ENCODE measurements around the gene GTPBP8. TPM values are rescaled to one million over a fixed set of nuclear protein-coding genes. Genes with fewer than 3 reads are reported as not detected.

The GTPBP8 gene
- total and polyA plus RNA-seq, 2 donors (not counting 3 experiments of a cell fraction or from before 2014, with no cell fraction given) = 13.7 to 20.2 TPM

DNA sequence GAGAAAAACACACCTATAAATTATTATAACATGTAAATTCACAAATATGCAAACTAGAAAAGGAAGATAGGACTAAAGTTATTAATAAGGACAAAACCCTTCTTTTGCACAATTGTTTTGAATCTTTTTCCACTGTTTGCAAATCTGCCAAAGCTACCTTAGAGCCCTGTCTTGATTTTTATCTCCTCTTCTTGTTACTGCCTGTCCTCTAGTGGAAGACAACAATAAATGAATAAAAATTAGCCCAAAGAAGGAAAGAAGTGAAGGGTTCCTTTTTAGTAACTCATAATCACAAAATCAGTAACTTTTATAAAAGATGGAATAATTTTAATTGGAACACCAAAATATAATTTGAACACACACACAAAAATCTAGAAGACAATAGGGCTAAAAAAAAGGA is 18.6 kb upstream of the GTPBP8 start:
- peaks cover 12 to 32% of the 10 kb centered on the region in 2 experiments for H3K27me3 ChIP-seq (ENCODE audit: control insufficient read depth in 2 of 2, insufficient read depth in 2 of 2, low read length in 2 of 2)
- H3K36me3 ChIP-seq (ENCODE audit: control insufficient read depth in 2 of 2, extremely low read depth in 1 of 2, insufficient read depth in 2 of 2, low read length in 2 of 2) = no peaks in the 10 kb centered on the region
- no peaks in the 10 kb centered on the region for H3K9me1 ChIP-seq (replicated peaks; ENCODE audit: control insufficient read depth, extremely low read depth, insufficient read depth, low read length)
- H3K9me3 ChIP-seq (replicated peaks; ENCODE audit: control insufficient read depth, insufficient read depth, low read length) = no peaks in the 10 kb centered on the region
- no TSS peak for BruUV-seq (replicated peaks)
- H3K27ac ChIP-seq (ENCODE audit: insufficient read depth, low read depth, low read length) = no peak overlapping the region
- no peak overlapping the region for H3K9ac ChIP-seq (replicated peaks; ENCODE audit: extremely low read depth, insufficient read depth, low read length)
- no peak overlapping the region for H3K4me2 ChIP-seq (ENCODE audit: insufficient read depth, low read length)
- no peaks in the 10 kb centered on the region for H3K4me1 ChIP-seq (ENCODE audit: control insufficient read depth, extremely low read depth, insufficient read depth, low read length)
- ChIA-PET CTCF (interaction anchor here (4.0 kb wide), 1 partner anchor 237 kb away, joined by 22 read pairs; no protein-coding TSS in a partner anchor), POLR2A (no interaction called here)
- intact Hi-C loops (cut with micrococcal nuclease) = no loop called here
- no peaks in the 10 kb centered on the region for H3K79me2 ChIP-seq (ENCODE audit: control insufficient read depth, insufficient read depth, low read length)
- H3K4me3 ChIP-seq (replicated peaks in 1 of 3; ENCODE audit: insufficient read depth in 1 of 3, low read depth in 1 of 3, low read length in 3 of 3) = no peak overlapping the region
- TF ChIP-seq GATA2 (IDR thresholded peaks at IDR 0.05; ENCODE audit: insufficient read depth, insufficient read length, low read depth, low read length) (no peak), JUN (IDR thresholded peaks at IDR 0.05; ENCODE audit: borderline replicate concordance, insufficient read depth, insufficient read length, low read depth) (no peak), POLR2A (IDR thresholded peaks at IDR 0.05; ENCODE audit: low read depth, low read length) (no peak), EZH2 (IDR thresholded peaks at IDR 0.05; ENCODE audit: borderline replicate concordance, low read depth, low read length, severe bottlenecking) (no peak), POLR2AphosphoS5 (IDR thresholded peaks at IDR 0.05; ENCODE audit: insufficient read depth, low read depth, low read length) (no peak), FOS (IDR thresholded peaks at IDR 0.05; ENCODE audit: borderline replicate concordance, insufficient read depth, low read length) (no peak), MYC (IDR thresholded peaks at IDR 0.05; ENCODE audit: low read depth, low read length) (no peak)
- TF ChIP-seq, protein P1, sequence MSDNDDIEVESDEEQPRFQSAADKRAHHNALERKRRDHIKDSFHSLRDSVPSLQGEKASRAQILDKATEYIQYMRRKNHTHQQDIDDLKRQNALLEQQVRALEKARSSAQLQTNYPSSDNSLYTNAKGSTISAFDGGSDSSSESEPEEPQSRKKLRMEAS (IDR thresholded peaks at IDR 0.05; ENCODE audit: insufficient read depth, insufficient read length) = no peak
- TF ChIP-seq, protein P2, sequence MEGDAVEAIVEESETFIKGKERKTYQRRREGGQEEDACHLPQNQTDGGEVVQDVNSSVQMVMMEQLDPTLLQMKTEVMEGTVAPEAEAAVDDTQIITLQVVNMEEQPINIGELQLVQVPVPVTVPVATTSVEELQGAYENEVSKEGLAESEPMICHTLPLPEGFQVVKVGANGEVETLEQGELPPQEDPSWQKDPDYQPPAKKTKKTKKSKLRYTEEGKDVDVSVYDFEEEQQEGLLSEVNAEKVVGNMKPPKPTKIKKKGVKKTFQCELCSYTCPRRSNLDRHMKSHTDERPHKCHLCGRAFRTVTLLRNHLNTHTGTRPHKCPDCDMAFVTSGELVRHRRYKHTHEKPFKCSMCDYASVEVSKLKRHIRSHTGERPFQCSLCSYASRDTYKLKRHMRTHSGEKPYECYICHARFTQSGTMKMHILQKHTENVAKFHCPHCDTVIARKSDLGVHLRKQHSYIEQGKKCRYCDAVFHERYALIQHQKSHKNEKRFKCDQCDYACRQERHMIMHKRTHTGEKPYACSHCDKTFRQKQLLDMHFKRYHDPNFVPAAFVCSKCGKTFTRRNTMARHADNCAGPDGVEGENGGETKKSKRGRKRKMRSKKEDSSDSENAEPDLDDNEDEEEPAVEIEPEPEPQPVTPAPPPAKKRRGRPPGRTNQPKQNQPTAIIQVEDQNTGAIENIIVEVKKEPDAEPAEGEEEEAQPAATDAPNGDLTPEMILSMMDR (IDR thresholded peaks at IDR 0.05; ENCODE audit: extremely low read depth in 1 of 2, insufficient read depth in 1 of 2, low read depth in 1 of 2, low read length in 2 of 2) = no peak
- no peak overlapping the region for H2AFZ ChIP-seq (ENCODE audit: low read depth, low read length)
- no peaks in the 10 kb centered on the region for H4K20me1 ChIP-seq (replicated peaks; ENCODE audit: control insufficient read depth, extremely low read depth, insufficient read depth, low read length)
- DNase-seq (ENCODE audit: low read depth, low spot score) = no peak
- no peak for FAIRE-seq
- dilution Hi-C loops (cut with MboI; ENCODE audit: extremely low pct_ligation_motif_present, low sequenced_read_pairs) = no loop called here

Measured in endothelial cell of umbilical vein (primary cell).